ENCODE data around the gene AKT3.
"Not testable (repeated sequence)": the region's sequence is repeated elsewhere in the genome, so short reads cannot be mapped to it uniquely, and the experiment has no call there.

The AKT3 gene

GRCh38 chr1:243850202-243850451, at the start of gene AKT3:
Gene AKT3, minus strand, starts transcription at chr1:243850243. Its CDS starts 7,073 bp downstream, at chr1:243843170.
- no peak for DNase-seq (ENCODE audit: low read depth in 2 of 2, low spot score in 1 of 2)

- no peak for DNase-seq (ENCODE audit: low read depth in 2 of 2, low spot score in 1 of 2)
Observed at GRCh38 chr1:243898278-243898677, 48.2 kb upstream of the AKT3 start.

- no peak for DNase-seq (ENCODE audit: low read depth in 2 of 2, low spot score in 1 of 2)
Observed at GRCh38 chr1:243896313-243896712, 46.3 kb upstream of the AKT3 start.

- DNase-seq (ENCODE audit: low read depth in 2 of 2, low spot score in 1 of 2): no peak
Observed at GRCh38 chr1:243892456-243892855, 42.4 kb upstream of the AKT3 start.

GRCh38 chr1:243890576-243890975, 40.5 kb upstream of the AKT3 start:
- no peak for DNase-seq (ENCODE audit: low read depth in 2 of 2, low spot score in 1 of 2)

- no peak for DNase-seq (ENCODE audit: low read depth in 2 of 2, low spot score in 1 of 2)
Observed at GRCh38 chr1:243885806-243886205, 35.8 kb upstream of the AKT3 start.

GRCh38 chr1:243884603-243885002, 34.6 kb upstream of the AKT3 start:
- DNase-seq (ENCODE audit: low read depth in 2 of 2, low spot score in 1 of 2): no peak

GRCh38 chr1:243883551-243883950, 33.5 kb upstream of the AKT3 start:
- no peak for DNase-seq (ENCODE audit: low read depth in 2 of 2, low spot score in 1 of 2)

- no peak for DNase-seq (ENCODE audit: low read depth in 2 of 2, low spot score in 1 of 2)
Observed at GRCh38 chr1:243882276-243882675, 32.2 kb upstream of the AKT3 start.

GRCh38 chr1:243877058-243877457, 27.0 kb upstream of the AKT3 start:
- DNase-seq (ENCODE audit: low read depth in 2 of 2, low spot score in 1 of 2): not testable (repeated sequence)

- DNase-seq (ENCODE audit: low read depth in 2 of 2, low spot score in 1 of 2): no peak
Observed at GRCh38 chr1:243855616-243856318, 5.7 kb upstream of the AKT3 start.

- no peak for DNase-seq (ENCODE audit: low read depth in 2 of 2, low spot score in 1 of 2)
Observed at GRCh38 chr1:243851765-243852164, 1.7 kb upstream of the AKT3 start.

- no peak for DNase-seq (ENCODE audit: low read depth in 2 of 2, low spot score in 1 of 2)
Observed at GRCh38 chr1:243851257-243851756, 1.3 kb upstream of the AKT3 start.

GRCh38 chr1:243850452-243851256, 611 bp upstream of the AKT3 start:
- peak; percentile 46 to 80 for DNase-seq (ENCODE audit: low read depth in 2 of 2, low spot score in 1 of 2)

- peak; percentile 49 to 82 for DNase-seq (ENCODE audit: low read depth in 2 of 2, low spot score in 1 of 2)
Observed at GRCh38 chr1:243849421-243850201, 432 bp downstream of the AKT3 start.

GRCh38 chr1:243848858-243849420, 1.1 kb downstream of the AKT3 start:
- DNase-seq (ENCODE audit: low read depth in 2 of 2, low spot score in 1 of 2): peak in 1 of 2 donors; percentile 15

- no peak for DNase-seq (ENCODE audit: low read depth in 2 of 2, low spot score in 1 of 2)
Observed at GRCh38 chr1:243848165-243848857, 1.7 kb downstream of the AKT3 start.

GRCh38 chr1:243846761-243847160, 3.3 kb downstream of the AKT3 start:
- DNase-seq (ENCODE audit: low read depth in 2 of 2, low spot score in 1 of 2): no peak

GRCh38 chr1:243845888-243846287, 4.2 kb downstream of the AKT3 start:
- no peak for DNase-seq (ENCODE audit: low read depth in 2 of 2, low spot score in 1 of 2)

- no peak for DNase-seq (ENCODE audit: low read depth in 2 of 2, low spot score in 1 of 2)
Observed at GRCh38 chr1:243844186-243844585, 5.9 kb downstream of the AKT3 start.

- DNase-seq (ENCODE audit: low read depth in 2 of 2, low spot score in 1 of 2): no peak
Observed at GRCh38 chr1:243842978-243843511, 7.0 kb downstream of the AKT3 start.

Measured in stimulated activated CD8-positive, alpha-beta memory T cell treated with anti-CD3 and anti-CD28 coated beads, Interleukin-4, amount 100 ng/mL, for 4 hours (primary cell).